GM21423 (cell line): Measurements from ENCODE around the gene CCND2.

Source experiments
- ATAC-seq: cut with Tn5 transposase; IDR thresholded peaks from one replicate; pipeline ENCODE4 v1.9.1; 2021; ENCODE audit warnings: mild to moderate bottlenecking, moderate library complexity; ENCODE audit not compliant: unreplicated experiment

CCND2 gene

GRCh38 chr12:4275870-4276301, 2.3 kb downstream of the CCND2 start:
- ATAC-seq = no peak

GRCh38 chr12:4276524-4277204, 3.1 kb downstream of the CCND2 start:
- no peak for ATAC-seq

GRCh38 chr12:4277205-4277543, 3.6 kb downstream of the CCND2 start:
- ATAC-seq = no peak

- no peak for ATAC-seq
These were observed 4.3 kb downstream of the CCND2 start for GRCh38 chr12:4277857-4278256.

- ATAC-seq = no peak
These were observed 5.0 kb downstream of the CCND2 start for GRCh38 chr12:4278329-4279197.

- no peak for ATAC-seq
These were observed 5.7 kb downstream of the CCND2 start for GRCh38 chr12:4279198-4279690.

- no peak for ATAC-seq
These were observed 7.0 kb downstream of the CCND2 start for GRCh38 chr12:4280351-4281163.

GRCh38 chr12:4281173-4281654, 7.7 kb downstream of the CCND2 start:
- ATAC-seq = no peak

GRCh38 chr12:4282103-4282891, 8.7 kb downstream of the CCND2 start:
- no peak for ATAC-seq

GRCh38 chr12:4282892-4283511, 9.4 kb downstream of the CCND2 start:
- ATAC-seq = no peak

GRCh38 chr12:4283512-4284255, 10.1 kb downstream of the CCND2 start:
- no peak for ATAC-seq

- ATAC-seq = no peak
These were observed 10.7 kb downstream of the CCND2 start for GRCh38 chr12:4284306-4284705.

GRCh38 chr12:4285070-4285469, 11.5 kb downstream of the CCND2 start:
- ATAC-seq = no peak

GRCh38 chr12:4286228-4286627, 12.7 kb downstream of the CCND2 start:
- ATAC-seq = no peak

- no peak for ATAC-seq
These were observed 13.3 kb downstream of the CCND2 start for GRCh38 chr12:4286771-4287317.

- no peak for ATAC-seq
These were observed 14.0 kb downstream of the CCND2 start for GRCh38 chr12:4287325-4288211.

- no peak for ATAC-seq
These were observed 15.0 kb downstream of the CCND2 start for GRCh38 chr12:4288296-4289131.
